ENCODE measurements around the gene IL4. TPM values are rescaled to one million over a fixed set of nuclear protein-coding genes. Genes with fewer than 3 reads are reported as not detected.

Gene IL4
- total RNA-seq, 1 donor, result not detected

- no peak for DNase-seq (ENCODE audit: insufficient read length, low spot score, missing footprints)
- no peak overlapping the region for H3K4me3 ChIP-seq (ENCODE audit: insufficient read depth, low read length)
- H3K27ac ChIP-seq (ENCODE audit: low read depth, low read length), result no peak overlapping the region
- H3K4me2 ChIP-seq (ENCODE audit: insufficient read depth, low read length), result no peak overlapping the region
- H3K36me3 ChIP-seq (ENCODE audit: insufficient read depth, low read length), result no peaks in the 10 kb centered on the region
- H3K79me2 ChIP-seq (ENCODE audit: insufficient read depth, low read length), result no peaks in the 10 kb centered on the region
- peaks cover 25% of the 10 kb centered on the region for H3K4me1 ChIP-seq (ENCODE audit: insufficient read depth, low read length)
- H4K20me1 ChIP-seq (ENCODE audit: insufficient read depth, low read length), result no peaks in the 10 kb centered on the region
- no peaks in the 10 kb centered on the region for H3K27me3 ChIP-seq (ENCODE audit: insufficient read depth, low read length)
- H2AFZ ChIP-seq (ENCODE audit: low read length), result no peak overlapping the region
- TF ChIP-seq CTCF (IDR thresholded peaks at IDR 0.05; ENCODE audit: extremely low read depth, low read depth, low read length), result no peak
- H3K9me3 ChIP-seq (ENCODE audit: low read depth, low read length), result no peaks in the 10 kb centered on the region
Observed at GRCh38 chr5:132681476-132681831, 7.7 kb downstream of the IL4 start.

GRCh38 chr5:132681983-132682382 lies 8.2 kb downstream of the IL4 start:
- no peaks in the 10 kb centered on the region for H3K36me3 ChIP-seq (ENCODE audit: insufficient read depth, low read length)

GRCh38 chr5:132684491-132684890 lies 10.7 kb downstream of the IL4 start:
- TF ChIP-seq CTCF (IDR thresholded peaks at IDR 0.05; ENCODE audit: extremely low read depth, low read depth, low read length), result no peak
- Histone ChIP-seq H3K4me3 (ENCODE audit: insufficient read depth, low read length) (no peak overlapping the region), H3K9me3 (ENCODE audit: low read depth, low read length) (no peaks in the 10 kb centered on the region), H2AFZ (ENCODE audit: low read length) (no peak overlapping the region), H4K20me1 (ENCODE audit: insufficient read depth, low read length) (no peaks in the 10 kb centered on the region), H3K4me1 (ENCODE audit: insufficient read depth, low read length) (peaks cover 11% of the 10 kb centered on the region), H3K4me2 (ENCODE audit: insufficient read depth, low read length) (no peak overlapping the region), H3K36me3 (ENCODE audit: insufficient read depth, low read length) (no peaks in the 10 kb centered on the region), H3K27ac (ENCODE audit: low read depth, low read length) (no peak overlapping the region), H3K27me3 (ENCODE audit: insufficient read depth, low read length) (no peaks in the 10 kb centered on the region), H3K79me2 (ENCODE audit: insufficient read depth, low read length) (no peaks in the 10 kb centered on the region)
- DNase-seq (ENCODE audit: insufficient read length, low spot score, missing footprints), result no peak

More at GRCh38 chr5:132681983-132682382, 8.2 kb downstream of the IL4 start:
- H3K4me3 ChIP-seq (ENCODE audit: insufficient read depth, low read length), result no peak overlapping the region
- H3K4me2 ChIP-seq (ENCODE audit: insufficient read depth, low read length), result no peak overlapping the region
- no peak for DNase-seq (ENCODE audit: insufficient read length, low spot score, missing footprints)
- H3K9me3 ChIP-seq (ENCODE audit: low read depth, low read length), result no peaks in the 10 kb centered on the region
- H2AFZ ChIP-seq (ENCODE audit: low read length), result no peak overlapping the region
- no peaks in the 10 kb centered on the region for H3K79me2 ChIP-seq (ENCODE audit: insufficient read depth, low read length)
- no peaks in the 10 kb centered on the region for H4K20me1 ChIP-seq (ENCODE audit: insufficient read depth, low read length)
- no peak overlapping the region for H3K27ac ChIP-seq (ENCODE audit: low read depth, low read length)
- H3K4me1 ChIP-seq (ENCODE audit: insufficient read depth, low read length), result peaks cover 20% of the 10 kb centered on the region
- H3K27me3 ChIP-seq (ENCODE audit: insufficient read depth, low read length), result no peaks in the 10 kb centered on the region
- no peak for TF ChIP-seq CTCF (IDR thresholded peaks at IDR 0.05; ENCODE audit: extremely low read depth, low read depth, low read length)

DNA sequence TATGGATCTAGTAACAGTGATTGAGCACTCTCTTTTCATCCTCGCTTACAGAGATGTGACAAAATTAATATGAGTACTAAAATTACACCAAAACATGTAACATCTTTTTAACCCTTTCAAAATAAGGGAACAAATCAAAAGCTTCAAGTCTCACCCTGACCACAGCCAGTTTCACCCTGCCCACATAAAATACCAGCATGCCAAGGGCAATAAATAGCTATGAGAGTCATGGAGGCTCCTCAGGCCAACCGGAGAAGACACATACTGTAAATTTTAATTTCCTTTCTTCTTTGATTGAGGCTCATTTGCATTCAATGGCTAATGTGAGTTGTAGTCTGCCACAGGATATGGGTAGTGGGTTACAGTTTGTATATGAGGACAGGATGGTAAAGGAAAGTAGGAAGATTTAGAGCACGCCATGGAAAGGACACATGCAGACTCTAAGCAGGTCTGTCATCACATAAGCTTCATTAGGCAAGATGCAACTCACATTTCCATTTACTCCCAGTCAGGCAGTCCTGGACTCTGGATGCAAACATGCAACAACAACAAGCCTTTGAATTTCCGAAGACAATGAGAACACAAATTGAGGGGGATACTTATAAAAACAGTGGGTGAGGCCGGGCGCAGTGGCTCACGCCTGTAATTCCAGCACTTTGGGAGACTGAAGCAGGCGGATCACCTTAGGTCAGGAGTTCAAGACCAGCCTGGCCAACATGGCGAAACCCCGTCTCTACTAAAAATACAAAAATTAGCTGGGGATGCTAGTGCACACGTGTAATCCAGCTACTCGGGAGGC lies 11.3 kb downstream of the IL4 start:
- Histone ChIP-seq H2AFZ (ENCODE audit: low read length) (no peak overlapping the region), H3K36me3 (ENCODE audit: insufficient read depth, low read length) (no peaks in the 10 kb centered on the region), H3K4me1 (ENCODE audit: insufficient read depth, low read length) (peaks cover 11% of the 10 kb centered on the region), H3K9me3 (ENCODE audit: low read depth, low read length) (no peaks in the 10 kb centered on the region), H3K27ac (ENCODE audit: low read depth, low read length) (no peak overlapping the region), H3K4me2 (ENCODE audit: insufficient read depth, low read length) (no peak overlapping the region), H4K20me1 (ENCODE audit: insufficient read depth, low read length) (no peaks in the 10 kb centered on the region), H3K79me2 (ENCODE audit: insufficient read depth, low read length) (no peaks in the 10 kb centered on the region), H3K27me3 (ENCODE audit: insufficient read depth, low read length) (no peaks in the 10 kb centered on the region), H3K4me3 (ENCODE audit: insufficient read depth, low read length) (no peak overlapping the region)
- DNase-seq (ENCODE audit: insufficient read length, low spot score, missing footprints), result peak; percentile 19
- no peak for TF ChIP-seq CTCF (IDR thresholded peaks at IDR 0.05; ENCODE audit: extremely low read depth, low read depth, low read length)
